Type B pancreatic cell (in vitro differentiated cells): Measurements from ENCODE around the gene ZDHHC3. TPM values are rescaled to one million over a fixed set of nuclear protein-coding genes. Genes with fewer than 3 reads are reported as not detected.

Experiments
- DNase-seq: peaks from one replicate; pipeline ENCODE4 v3.0.0; 2021; ENCODE audit warnings: mixed read lengths; ENCODE audit not compliant: unreplicated experiment; ENCODE audit errors: extremely low spot score
- H3K27ac Mint-ChIP-seq: 2 replicates; pipeline ENCODE4 v1.8.0; 2021; ENCODE audit warnings: mild to moderate bottlenecking, mixed read lengths
- H3K27me3 Mint-ChIP-seq: 2 replicates; pipeline ENCODE4 v1.8.0; 2021; ENCODE audit warnings: mixed read lengths
- H3K36me3 Mint-ChIP-seq: 2 replicates; pipeline ENCODE4 v1.8.0; 2021; ENCODE audit warnings: mixed read lengths
- H3K4me1 Mint-ChIP-seq: one replicate; pipeline ENCODE4 v1.8.0; 2021; ENCODE audit warnings: mixed read lengths; ENCODE audit not compliant: unreplicated experiment
- H3K4me3 Mint-ChIP-seq: 2 replicates; pipeline ENCODE4 v1.8.0; 2021; ENCODE audit warnings: mild to moderate bottlenecking, mixed read lengths
- H3K9me3 Mint-ChIP-seq: 2 replicates; pipeline ENCODE4 v1.8.0; 2021; ENCODE audit warnings: mixed read lengths
- CTCF ChIP-seq: fragments of 200-600 bp; sonication (generic); conservative IDR thresholded peaks from 2 replicates; pipeline ENCODE4 v1.5.0; 2021; ENCODE audit warnings: antibody characterized with exemption, mild to moderate bottlenecking
- total RNA-seq: library from RNA; stranded (reverse); gene quantifications from 2 replicates; pipeline ENCODE4 v1.2.1, GENCODE V29; 2021; ENCODE audit warnings: low replicate concordance

The ZDHHC3 gene
- total RNA-seq, 1 donor from 2014 or later: 83.6 TPM

GRCh38 chr3:44907612-44908011, 68.4 kb downstream of the ZDHHC3 start:
- no peaks in the 10 kb centered on the region for H3K36me3 Mint-ChIP-seq
- H3K4me3 Mint-ChIP-seq: no peak overlapping the region
- peaks cover 10% of the 10 kb centered on the region for H3K27me3 Mint-ChIP-seq
- DNase-seq: no peak
- H3K27ac Mint-ChIP-seq: no peak overlapping the region
- H3K4me1 Mint-ChIP-seq: peaks cover 3% of the 10 kb centered on the region
- no peak for TF ChIP-seq CTCF
- peaks cover 6% of the 10 kb centered on the region for H3K9me3 Mint-ChIP-seq

GRCh38 chr3:44906997-44907396, 69.0 kb downstream of the ZDHHC3 start:
- no peak for DNase-seq
- no peak for TF ChIP-seq CTCF
- Mint-ChIP-seq H3K27me3 (peaks cover 10% of the 10 kb centered on the region), H3K27ac (no peak overlapping the region), H3K4me1 (peaks cover 5% of the 10 kb centered on the region), H3K36me3 (no peaks in the 10 kb centered on the region), H3K9me3 (peaks cover 6% of the 10 kb centered on the region), H3K4me3 (no peak overlapping the region)

- H3K4me1 Mint-ChIP-seq: peaks cover 5% of the 10 kb centered on the region
- peaks cover 10% of the 10 kb centered on the region for H3K27me3 Mint-ChIP-seq
- TF ChIP-seq CTCF: no peak
- no peaks in the 10 kb centered on the region for H3K36me3 Mint-ChIP-seq
- no peak overlapping the region for H3K4me3 Mint-ChIP-seq
- H3K27ac Mint-ChIP-seq: no peak overlapping the region
- DNase-seq: no peak
- H3K9me3 Mint-ChIP-seq: no peaks in the 10 kb centered on the region
Observed at GRCh38 chr3:44905446-44906157, 70.4 kb downstream of the ZDHHC3 start.

GRCh38 chr3:44903751-44904150, 72.2 kb downstream of the ZDHHC3 start:
- H3K9me3 Mint-ChIP-seq: no peaks in the 10 kb centered on the region
- H3K4me3 Mint-ChIP-seq: no peak overlapping the region
- peaks cover 16% of the 10 kb centered on the region for H3K4me1 Mint-ChIP-seq
- no peak for DNase-seq
- TF ChIP-seq CTCF: no peak
- no peak overlapping the region for H3K27ac Mint-ChIP-seq
- H3K27me3 Mint-ChIP-seq: peaks cover 16% of the 10 kb centered on the region
- H3K36me3 Mint-ChIP-seq: no peaks in the 10 kb centered on the region

- no peak overlapping the region for H3K27ac Mint-ChIP-seq
Observed at GRCh38 chr3:44903314-44903713, 72.7 kb downstream of the ZDHHC3 start.

More at GRCh38 chr3:44903314-44903713, 72.7 kb downstream of the ZDHHC3 start:
- Mint-ChIP-seq H3K36me3 (no peaks in the 10 kb centered on the region), H3K4me3 (no peak overlapping the region), H3K9me3 (no peaks in the 10 kb centered on the region), H3K27me3 (peaks cover 16% of the 10 kb centered on the region), H3K4me1 (peaks cover 16% of the 10 kb centered on the region)
- no peak for TF ChIP-seq CTCF
- DNase-seq: no peak
